ENCODE measurements around the gene MFAP2. TPM values are rescaled to one million over a fixed set of nuclear protein-coding genes. Genes with fewer than 3 reads are reported as not detected.
"Not testable (repeated sequence)": the region's sequence is repeated elsewhere in the genome, so short reads cannot be mapped to it uniquely, and the experiment has no call there.

Gene MFAP2
- total and polyA plus RNA-seq, 7 donors: 3.6 to 26.6 (median 9.9) TPM; not detected in 1

DNA sequence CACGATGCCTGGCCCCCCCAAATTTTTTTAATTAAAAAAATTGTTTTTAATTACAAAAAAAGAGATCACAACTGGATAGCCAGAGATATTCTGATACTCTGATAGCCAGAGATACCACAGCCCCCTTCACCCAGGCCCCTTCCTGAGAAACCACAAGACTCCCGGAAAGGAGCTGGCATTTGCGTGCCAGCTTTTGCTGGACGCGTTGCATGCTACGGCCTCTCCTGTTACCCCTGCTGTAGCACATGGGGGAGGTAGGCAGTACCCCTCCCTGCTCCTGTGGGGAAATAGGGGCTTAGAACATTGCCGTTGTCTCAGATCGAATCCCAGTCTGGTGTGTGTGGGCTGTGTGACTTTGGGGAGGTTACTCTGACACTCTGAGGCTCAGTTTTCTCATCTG, 22.7 kb downstream of the MFAP2 start:
- no peak overlapping the region for H3K27ac ChIP-seq
- DNase-seq: no peak
- TF ChIP-seq, protein P1, sequence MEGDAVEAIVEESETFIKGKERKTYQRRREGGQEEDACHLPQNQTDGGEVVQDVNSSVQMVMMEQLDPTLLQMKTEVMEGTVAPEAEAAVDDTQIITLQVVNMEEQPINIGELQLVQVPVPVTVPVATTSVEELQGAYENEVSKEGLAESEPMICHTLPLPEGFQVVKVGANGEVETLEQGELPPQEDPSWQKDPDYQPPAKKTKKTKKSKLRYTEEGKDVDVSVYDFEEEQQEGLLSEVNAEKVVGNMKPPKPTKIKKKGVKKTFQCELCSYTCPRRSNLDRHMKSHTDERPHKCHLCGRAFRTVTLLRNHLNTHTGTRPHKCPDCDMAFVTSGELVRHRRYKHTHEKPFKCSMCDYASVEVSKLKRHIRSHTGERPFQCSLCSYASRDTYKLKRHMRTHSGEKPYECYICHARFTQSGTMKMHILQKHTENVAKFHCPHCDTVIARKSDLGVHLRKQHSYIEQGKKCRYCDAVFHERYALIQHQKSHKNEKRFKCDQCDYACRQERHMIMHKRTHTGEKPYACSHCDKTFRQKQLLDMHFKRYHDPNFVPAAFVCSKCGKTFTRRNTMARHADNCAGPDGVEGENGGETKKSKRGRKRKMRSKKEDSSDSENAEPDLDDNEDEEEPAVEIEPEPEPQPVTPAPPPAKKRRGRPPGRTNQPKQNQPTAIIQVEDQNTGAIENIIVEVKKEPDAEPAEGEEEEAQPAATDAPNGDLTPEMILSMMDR (IDR thresholded peaks at IDR 0.05): no peak
- no peak for TF ChIP-seq POLR2A (IDR thresholded peaks at IDR 0.05)
- no peak for TF ChIP-seq EP300 (IDR thresholded peaks at IDR 0.05)
- TF ChIP-seq POLR2AphosphoS5 (IDR thresholded peaks at IDR 0.05): no peak
- intact Hi-C loops (cut with DNase I): no loop called here
- WGBS, 2 donors: 75 to 92% methylated on average over 8 of the region's 8 CpGs
- no peaks in the 10 kb centered on the region for H3K9me3 ChIP-seq
- peaks cover 0 to 14% (median 9%) of the 10 kb centered on the region in 4 donors for H3K4me1 ChIP-seq
- peaks cover 0 to 28% (median 13%) of the 10 kb centered on the region in 4 donors for H3K36me3 ChIP-seq
- H3K27me3 ChIP-seq: no peaks in the 10 kb centered on the region
- no peak overlapping the region for H3K4me3 ChIP-seq

DNA sequence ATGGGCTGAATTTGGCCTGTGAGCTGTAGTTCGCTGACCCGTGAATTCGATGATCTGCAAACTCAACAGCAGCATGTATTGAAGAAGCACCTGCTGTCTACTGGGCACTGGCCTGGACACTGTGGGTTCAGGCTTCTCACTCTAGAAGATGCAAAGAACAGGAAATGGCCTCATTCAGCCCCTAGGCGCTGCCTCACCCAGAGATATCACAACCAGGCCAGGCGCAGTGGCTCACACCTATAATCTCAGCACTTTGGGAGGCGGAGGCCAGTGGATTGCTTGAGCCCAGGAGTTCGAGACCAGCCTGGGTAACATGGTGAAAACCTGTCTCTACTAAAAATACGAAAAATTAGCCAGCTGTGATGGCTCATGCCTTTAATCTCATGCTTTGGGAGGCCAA, 23.6 kb downstream of the MFAP2 start:
- Histone ChIP-seq H3K27ac (no peak overlapping the region), H3K9me3 (no peaks in the 10 kb centered on the region), H3K36me3 (peaks cover 0 to 28% (median 13%) of the 10 kb centered on the region in 4 donors), H3K4me3 (no peak overlapping the region), H3K27me3 (no peaks in the 10 kb centered on the region), H3K4me1 (peaks cover 0 to 17% (median 10%) of the 10 kb centered on the region in 4 donors)
- WGBS, 2 donors: 93 to 94% methylated on average over 8 of the region's 8 CpGs
- no peak for DNase-seq
- no peak for TF ChIP-seq POLR2AphosphoS5 (IDR thresholded peaks at IDR 0.05)
- TF ChIP-seq EP300 (IDR thresholded peaks at IDR 0.05): no peak
- TF ChIP-seq, protein P1 (IDR thresholded peaks at IDR 0.05): no peak
- no peak for TF ChIP-seq POLR2A (IDR thresholded peaks at IDR 0.05)
- intact Hi-C loops (cut with DNase I): no loop called here

DNA sequence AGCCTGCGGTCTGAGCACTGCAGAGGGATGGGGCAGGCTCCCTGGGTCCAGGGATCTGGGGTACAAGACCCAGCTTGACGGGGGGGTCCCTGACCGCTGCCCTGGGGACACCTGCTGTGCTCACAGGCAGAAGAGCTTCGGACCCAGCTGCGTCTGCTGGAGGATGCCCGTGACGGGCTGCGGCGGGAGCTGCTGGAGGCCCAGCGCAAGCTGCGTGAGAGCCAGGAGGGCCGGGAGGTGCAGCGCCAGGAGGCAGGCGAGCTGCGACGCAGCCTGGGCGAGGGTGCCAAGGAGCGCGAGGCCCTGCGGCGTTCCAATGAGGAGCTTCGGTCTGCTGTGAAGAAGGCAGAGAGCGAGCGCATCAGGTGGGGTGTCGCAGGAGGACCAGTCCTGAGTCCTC, 25.2 kb downstream of the MFAP2 start:
- TF ChIP-seq POLR2AphosphoS5 (IDR thresholded peaks at IDR 0.05) (no peak), EP300 (IDR thresholded peaks at IDR 0.05) (no peak), POLR2A (IDR thresholded peaks at IDR 0.05) (no peak)
- TF ChIP-seq, protein P1 (IDR thresholded peaks at IDR 0.05): no peak
- intact Hi-C loops (cut with DNase I): no loop called here
- H3K36me3 ChIP-seq: peaks cover 0 to 28% (median 13%) of the 10 kb centered on the region in 4 donors
- peaks cover 0 to 5% (median 2%) of the 10 kb centered on the region in 4 donors for H3K4me1 ChIP-seq
- H3K9me3 ChIP-seq: no peaks in the 10 kb centered on the region
- 95 to 97% methylated on average over 25 of the region's 25 CpGs for WGBS, 2 donors
- no peak overlapping the region for H3K27ac ChIP-seq
- no peak for DNase-seq
- no peaks in the 10 kb centered on the region for H3K27me3 ChIP-seq
- H3K4me3 ChIP-seq: no peak overlapping the region

DNA sequence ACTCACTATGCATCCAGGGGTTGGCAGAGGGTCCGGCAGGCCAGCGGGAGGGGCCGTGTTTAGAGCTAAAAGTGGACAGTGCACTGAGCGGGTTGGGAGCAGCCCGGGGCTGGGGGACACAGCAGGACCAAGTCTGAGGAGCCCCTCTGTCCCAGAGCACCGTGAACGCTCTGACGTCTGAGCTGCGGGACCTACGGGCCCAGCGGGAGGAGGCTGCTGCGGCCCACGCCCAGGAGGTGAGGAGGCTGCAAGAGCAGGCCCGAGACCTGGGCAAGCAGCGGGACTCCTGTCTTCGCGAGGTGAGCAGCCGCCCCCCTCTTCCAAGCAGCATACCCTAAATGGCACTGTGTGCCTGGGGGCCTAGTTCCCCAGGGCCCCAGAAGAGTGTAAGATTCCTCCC, 25.8 kb downstream of the MFAP2 start:
- TF ChIP-seq POLR2AphosphoS5 (IDR thresholded peaks at IDR 0.05) (no peak), POLR2A (IDR thresholded peaks at IDR 0.05) (no peak), EP300 (IDR thresholded peaks at IDR 0.05) (no peak)
- TF ChIP-seq, protein P1 (IDR thresholded peaks at IDR 0.05): no peak
- 92 to 95% methylated on average over 18 of the region's 18 CpGs for WGBS, 2 donors
- H3K4me3 ChIP-seq: no peak overlapping the region
- H3K27me3 ChIP-seq: no peaks in the 10 kb centered on the region
- peaks cover 0 to 28% (median 13%) of the 10 kb centered on the region in 4 donors for H3K36me3 ChIP-seq
- H3K4me1 ChIP-seq: peaks cover 0 to 4% (median 2%) of the 10 kb centered on the region in 4 donors
- no peaks in the 10 kb centered on the region for H3K9me3 ChIP-seq
- no peak for DNase-seq
- intact Hi-C loops (cut with DNase I): no loop called here
- no peak overlapping the region for H3K27ac ChIP-seq

DNA sequence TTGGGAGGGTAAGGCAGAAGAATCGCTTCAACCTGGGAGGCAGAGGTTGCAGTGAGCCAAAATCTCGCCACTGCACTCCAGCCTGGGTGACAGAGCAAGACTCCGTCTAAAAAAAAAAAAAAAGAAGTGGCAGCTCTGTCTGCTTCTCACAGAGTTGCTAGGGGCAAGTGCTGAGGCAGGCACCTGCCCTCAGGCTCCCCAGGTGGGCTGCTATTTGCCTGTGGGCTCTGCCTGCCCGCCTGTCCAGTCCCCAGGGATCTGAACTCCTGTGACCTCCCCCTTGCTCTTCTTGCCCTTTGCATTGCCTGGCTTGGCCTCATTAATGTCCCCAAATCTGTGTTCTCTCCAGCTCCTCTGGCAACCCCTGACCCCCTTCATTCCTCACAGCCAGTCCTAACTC, 28.0 kb downstream of the MFAP2 start:
- intact Hi-C loops (cut with DNase I): not testable (repeated sequence)

DNA sequence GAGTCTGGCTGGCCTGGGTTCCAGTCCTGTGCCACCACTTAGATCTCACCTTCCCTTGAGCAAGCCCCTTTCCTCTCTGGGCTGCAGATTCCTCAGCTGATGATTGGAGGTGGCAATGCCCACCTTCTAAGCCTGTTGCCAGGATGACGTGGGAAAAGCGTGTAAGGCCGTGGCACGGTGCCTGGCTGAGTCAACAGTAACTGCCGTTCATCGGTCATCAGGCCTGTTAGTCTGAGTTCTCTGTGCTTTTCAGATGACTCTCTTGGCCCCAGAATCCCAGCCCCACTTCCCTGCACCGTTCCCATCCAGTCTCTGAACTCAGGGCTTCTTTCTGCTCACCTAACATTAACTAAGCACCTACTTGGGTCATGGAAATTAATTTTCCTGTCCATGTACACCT, 31.4 kb downstream of the MFAP2 start:
- H3K4me3 ChIP-seq; H3K27me3 ChIP-seq; DNase-seq; H3K4me1 ChIP-seq; H3K27ac ChIP-seq; intact Hi-C loops (cut with DNase I); H3K9me3 ChIP-seq: not testable (repeated sequence)
- 19 to 69% methylated on average over 7 of the region's 7 CpGs for WGBS, 2 donors
- H3K36me3 ChIP-seq: peaks cover 0 to 42% (median 16%) of the 10 kb centered on the region in 4 donors

More for the DNA sequence above, 28.0 kb downstream of the MFAP2 start:
- H3K4me1 ChIP-seq, H3K9me3 ChIP-seq, H3K4me3 ChIP-seq, H3K27me3 ChIP-seq, DNase-seq, H3K27ac ChIP-seq: not testable (repeated sequence)
- peaks cover 0 to 34% (median 19%) of the 10 kb centered on the region in 4 donors for H3K36me3 ChIP-seq
- 88 to 92% methylated on average over 4 of the region's 4 CpGs for WGBS, 2 donors

DNA sequence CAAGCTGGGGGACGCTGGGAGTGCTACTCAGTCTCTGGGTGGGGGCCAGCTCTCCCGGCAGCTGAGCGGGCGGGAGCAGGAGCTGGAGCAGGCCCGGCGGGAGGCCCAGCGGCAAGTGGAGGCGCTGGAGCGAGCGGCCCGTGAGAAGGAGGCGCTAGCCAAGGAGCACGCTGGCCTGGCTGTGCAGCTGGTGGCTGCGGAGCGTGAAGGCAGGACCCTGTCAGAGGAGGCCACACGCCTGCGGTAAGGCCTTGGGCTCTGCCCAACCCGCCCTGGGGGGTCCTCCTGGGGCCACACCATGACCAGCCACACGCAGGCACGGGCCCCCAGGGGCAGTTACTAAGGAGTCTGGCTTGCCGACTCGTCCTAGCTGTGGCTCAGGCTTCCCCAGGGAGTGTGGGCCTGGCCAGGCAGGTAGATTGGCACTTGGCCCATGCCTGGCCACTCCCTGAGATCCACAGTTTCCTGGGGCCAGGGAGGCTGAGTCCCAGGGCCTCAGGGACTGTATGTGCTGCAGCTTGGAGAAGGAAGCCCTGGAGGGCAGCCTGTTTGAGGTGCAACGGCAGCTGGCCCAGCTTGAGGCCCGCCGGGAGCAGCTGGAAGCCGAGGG, 32.0 kb downstream of the MFAP2 start:
- WGBS, 2 donors: 27 to 76% methylated on average over 26 of the region's 26 CpGs
- H3K27me3 ChIP-seq; DNase-seq; H3K9me3 ChIP-seq; H3K27ac ChIP-seq; H3K4me1 ChIP-seq; intact Hi-C loops (cut with DNase I); H3K4me3 ChIP-seq: not testable (repeated sequence)
- H3K36me3 ChIP-seq: peaks cover 0 to 48% (median 19%) of the 10 kb centered on the region in 4 donors
